Measurements from ENCODE around the gene TFCP2.
"Not testable (repeated sequence)": the region's sequence is repeated elsewhere in the genome, so short reads cannot be mapped to it uniquely, and the experiment has no call there.

TFCP2 gene

GRCh38 chr12:51172515-51173431, at the start of gene TFCP2:
Gene TFCP2 (minus strand): TSS chr12:51173135. CDS start chr12:51172422, 713 bp downstream.
- peak; percentile 93 for DNase-seq (ENCODE audit: low read depth)

GRCh38 chr12:51222461-51222860, 49.5 kb upstream of the TFCP2 start:
- DNase-seq (ENCODE audit: low read depth) = no peak

- not testable (repeated sequence) for DNase-seq (ENCODE audit: low read depth)
These were observed 46.9 kb upstream of the TFCP2 start for GRCh38 chr12:51219857-51220256.

DNA sequence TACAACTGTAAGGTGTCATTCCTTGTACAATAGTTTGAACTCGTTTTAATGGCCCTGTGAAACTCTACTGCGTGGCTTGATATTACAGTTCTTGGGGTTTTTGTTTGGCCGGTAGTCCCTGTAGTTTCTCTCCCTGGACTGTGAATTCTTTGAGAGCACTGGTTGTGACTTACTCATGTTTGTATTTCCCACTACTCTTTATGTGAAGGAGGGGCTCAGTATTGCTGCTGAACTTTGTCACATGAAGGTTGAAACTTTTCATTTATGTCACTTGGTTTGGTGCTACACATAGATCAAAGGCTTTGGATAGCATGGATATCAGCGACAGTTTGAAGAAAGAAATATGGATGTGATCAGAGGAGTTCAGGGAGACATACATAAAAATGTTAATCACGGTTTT, 46.4 kb upstream of the TFCP2 start:
- DNase-seq (ENCODE audit: low read depth) = no peak

GRCh38 chr12:51218607-51219161, 45.7 kb upstream of the TFCP2 start:
- no peak for DNase-seq (ENCODE audit: low read depth)

DNA sequence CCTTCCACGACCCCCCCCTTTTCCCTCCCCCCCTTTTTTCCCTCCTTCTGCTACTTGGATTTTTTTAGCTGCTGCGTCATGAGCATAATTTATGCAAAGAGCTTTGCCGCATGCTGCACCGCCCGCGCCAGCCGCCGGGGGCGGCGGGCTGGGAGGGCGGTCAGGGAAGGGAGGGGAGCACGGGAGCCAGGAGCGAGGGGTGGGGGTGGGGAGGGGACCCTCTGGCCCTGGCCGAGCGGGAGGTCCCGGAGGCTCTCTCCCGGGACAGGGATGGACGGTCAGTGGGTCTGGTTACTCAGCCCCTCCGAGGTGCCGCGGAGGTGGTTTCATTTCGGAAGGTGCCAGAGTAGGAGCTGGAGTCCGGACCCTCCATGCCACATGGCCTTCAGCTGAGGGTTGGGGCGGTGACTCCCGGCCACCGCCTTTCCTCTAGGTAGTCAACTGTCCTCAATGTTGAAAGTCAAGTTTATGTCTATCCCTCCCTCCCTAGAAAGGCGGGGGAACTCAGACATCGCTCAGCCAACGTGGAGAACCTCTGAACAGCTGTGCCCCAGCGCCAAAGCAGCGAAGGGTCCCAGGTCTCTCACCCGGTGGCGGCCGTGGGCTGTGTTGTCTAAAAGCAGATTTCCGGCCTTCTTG, 45.2 kb upstream of the TFCP2 start, which contains the start of gene POU6F1:
Gene POU6F1, minus strand, starts transcription at position 95 of the 639 bp plus-strand sequence. CDS start 11,226 bp downstream, outside the sequence.
- DNase-seq (ENCODE audit: low read depth) = peak; percentile 67

DNA sequence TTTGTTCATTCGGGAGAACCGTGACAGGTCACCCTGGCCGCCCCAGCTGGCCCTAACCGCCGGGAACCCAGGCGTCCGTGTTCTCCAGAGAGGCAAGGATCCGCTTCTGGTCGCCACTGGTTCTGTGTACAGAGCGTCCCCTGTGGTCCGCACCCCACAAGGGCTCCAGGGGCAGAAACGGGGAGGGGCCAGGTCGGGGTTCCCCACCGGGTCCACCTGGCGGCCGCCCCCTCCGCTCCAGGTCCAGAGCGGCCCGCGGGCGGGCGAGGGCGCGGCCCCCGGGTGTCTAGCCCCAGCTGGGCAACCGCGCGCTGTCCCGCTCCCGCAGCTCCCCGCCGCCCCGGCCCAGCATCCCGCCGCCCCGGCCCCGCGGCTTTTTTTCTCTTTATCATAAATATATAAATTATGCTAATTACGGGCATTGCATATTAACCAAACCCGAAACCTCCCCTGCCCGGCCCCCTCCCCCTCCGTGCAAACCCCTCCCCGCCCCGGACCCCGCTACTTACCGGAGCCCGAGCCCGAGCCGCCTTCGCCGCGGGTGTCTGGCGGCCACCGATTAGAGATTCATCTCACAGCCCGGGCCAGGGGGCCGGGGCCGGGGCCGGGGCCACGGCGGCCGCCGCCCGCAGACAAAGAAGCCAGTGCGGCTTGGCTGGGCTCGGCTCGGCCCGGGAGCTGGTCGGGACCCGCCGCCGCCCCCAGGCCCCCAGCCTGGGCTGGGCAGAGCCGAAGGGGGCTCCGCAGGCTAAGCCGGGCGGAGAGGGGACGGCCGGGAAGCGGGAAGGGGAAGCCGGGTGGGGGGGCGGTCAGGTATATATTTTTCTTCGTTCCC, 44.4 kb upstream of the TFCP2 start:
- DNase-seq (ENCODE audit: low read depth) = peak; percentile 19

- no peak for DNase-seq (ENCODE audit: low read depth)
These were observed 43.7 kb upstream of the TFCP2 start for GRCh38 chr12:51216642-51217041.

DNA sequence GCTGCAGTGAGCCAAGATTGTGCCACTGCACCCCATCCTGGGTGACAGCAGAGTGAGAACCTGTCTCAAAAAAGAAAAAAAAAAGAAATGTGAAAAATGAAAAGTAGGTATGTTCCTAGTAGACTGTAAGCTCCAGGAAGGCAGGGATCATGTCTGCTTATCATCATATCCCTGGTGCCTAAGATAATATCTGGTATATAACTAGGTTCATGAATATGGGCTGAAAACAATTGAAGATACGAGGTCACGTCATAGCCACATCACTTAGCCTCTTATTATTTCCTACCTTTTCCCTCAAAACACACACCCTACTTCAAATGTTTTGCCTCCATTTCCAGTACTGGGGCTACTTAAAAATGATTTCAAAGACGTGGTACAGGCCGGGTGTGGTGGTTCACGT, 42.0 kb upstream of the TFCP2 start:
- no peak for DNase-seq (ENCODE audit: low read depth)

GRCh38 chr12:51210690-51211395, 37.9 kb upstream of the TFCP2 start:
- DNase-seq (ENCODE audit: low read depth) = no peak

DNA sequence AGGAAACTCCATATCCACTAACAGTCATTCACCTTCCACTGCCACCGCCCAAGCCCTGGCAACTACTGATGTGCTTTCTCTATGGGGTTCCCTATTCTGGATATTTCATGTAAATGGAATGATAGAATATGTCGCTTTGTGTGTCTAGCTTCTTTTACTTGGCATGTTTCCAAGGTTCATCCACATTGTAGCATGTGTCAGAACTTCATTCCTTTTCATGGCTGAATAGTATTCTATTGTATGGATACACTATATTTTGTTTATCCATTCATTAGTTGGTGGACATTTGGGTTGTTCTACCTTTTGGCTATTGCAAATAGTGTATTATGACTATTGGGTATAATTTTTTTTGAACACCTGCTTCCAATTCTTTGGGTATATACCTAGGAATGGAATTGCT, 36.3 kb upstream of the TFCP2 start:
- DNase-seq (ENCODE audit: low read depth) = no peak

- no peak for DNase-seq (ENCODE audit: low read depth)
These were observed 35.2 kb upstream of the TFCP2 start for GRCh38 chr12:51208016-51208660.

DNA sequence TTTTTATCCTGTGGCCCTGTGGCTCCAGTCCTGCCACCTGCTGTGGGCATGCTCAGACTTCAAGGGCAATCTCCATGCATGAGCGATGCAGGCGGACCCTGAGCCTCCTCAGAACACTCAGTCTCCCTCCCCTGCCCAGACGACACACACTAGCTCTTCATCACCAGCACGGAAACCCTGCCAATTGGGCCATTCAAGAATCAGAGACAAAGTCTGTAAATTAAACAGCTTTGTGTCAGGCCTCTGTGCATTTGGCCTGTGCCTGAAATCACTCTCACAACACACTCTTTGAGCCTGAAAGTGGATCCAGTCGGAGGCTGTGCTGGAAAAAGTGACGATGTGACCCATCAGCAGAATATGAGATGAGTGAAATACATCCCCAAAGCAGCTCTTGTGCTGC, 32.4 kb upstream of the TFCP2 start:
- DNase-seq (ENCODE audit: low read depth) = no peak

DNA sequence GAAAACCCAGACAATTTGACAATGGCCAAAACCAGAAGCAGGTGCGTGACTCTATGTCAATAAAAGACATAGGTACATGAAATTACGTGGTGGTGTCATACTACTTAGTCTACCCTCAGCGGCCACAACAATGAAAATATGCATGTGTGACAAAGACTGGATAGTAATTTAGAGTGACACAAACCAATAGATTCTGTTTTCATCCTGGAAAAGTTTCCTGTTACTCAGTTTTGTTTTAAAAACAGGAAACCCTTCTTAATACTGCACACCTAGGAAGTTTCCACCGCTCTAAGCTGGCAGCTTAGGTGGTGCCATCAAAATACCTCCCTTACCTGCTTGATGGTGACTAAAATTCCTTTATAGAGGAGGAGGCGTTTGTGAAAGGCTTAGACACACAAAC, 29.8 kb upstream of the TFCP2 start:
- no peak for DNase-seq (ENCODE audit: low read depth)

GRCh38 chr12:51200806-51201205, 27.9 kb upstream of the TFCP2 start:
- DNase-seq (ENCODE audit: low read depth) = no peak

GRCh38 chr12:51200156-51200555, 27.2 kb upstream of the TFCP2 start:
- no peak for DNase-seq (ENCODE audit: low read depth)

DNA sequence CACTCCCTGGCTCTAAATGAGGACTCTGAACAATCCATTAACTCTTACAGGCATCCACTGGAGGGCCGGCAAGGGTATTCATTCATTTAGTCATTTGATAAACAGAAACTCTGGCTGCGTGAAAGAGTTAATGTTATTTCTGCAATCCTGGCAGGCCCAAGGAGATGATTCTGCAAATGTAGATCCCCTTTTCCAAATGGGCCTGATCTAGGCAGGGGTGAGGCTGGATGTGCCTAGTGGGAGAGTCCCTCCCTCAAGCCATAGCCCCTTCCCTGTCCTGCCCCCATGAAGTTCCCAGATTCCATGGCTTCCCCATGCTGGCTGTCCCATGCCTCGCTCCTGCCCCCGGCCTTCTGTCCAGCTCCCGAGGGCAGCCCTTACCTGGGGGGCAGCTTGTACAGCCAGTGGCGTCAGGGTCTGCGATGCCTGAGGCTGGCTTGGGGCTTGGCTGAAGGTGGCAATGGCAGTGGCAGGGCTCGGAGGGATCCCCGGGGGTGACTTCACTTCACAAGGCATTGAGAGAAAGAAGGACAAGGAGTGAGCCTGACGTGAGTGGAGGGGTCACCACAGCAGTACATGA, 26.5 kb upstream of the TFCP2 start:
- DNase-seq (ENCODE audit: low read depth) = no peak

DNA sequence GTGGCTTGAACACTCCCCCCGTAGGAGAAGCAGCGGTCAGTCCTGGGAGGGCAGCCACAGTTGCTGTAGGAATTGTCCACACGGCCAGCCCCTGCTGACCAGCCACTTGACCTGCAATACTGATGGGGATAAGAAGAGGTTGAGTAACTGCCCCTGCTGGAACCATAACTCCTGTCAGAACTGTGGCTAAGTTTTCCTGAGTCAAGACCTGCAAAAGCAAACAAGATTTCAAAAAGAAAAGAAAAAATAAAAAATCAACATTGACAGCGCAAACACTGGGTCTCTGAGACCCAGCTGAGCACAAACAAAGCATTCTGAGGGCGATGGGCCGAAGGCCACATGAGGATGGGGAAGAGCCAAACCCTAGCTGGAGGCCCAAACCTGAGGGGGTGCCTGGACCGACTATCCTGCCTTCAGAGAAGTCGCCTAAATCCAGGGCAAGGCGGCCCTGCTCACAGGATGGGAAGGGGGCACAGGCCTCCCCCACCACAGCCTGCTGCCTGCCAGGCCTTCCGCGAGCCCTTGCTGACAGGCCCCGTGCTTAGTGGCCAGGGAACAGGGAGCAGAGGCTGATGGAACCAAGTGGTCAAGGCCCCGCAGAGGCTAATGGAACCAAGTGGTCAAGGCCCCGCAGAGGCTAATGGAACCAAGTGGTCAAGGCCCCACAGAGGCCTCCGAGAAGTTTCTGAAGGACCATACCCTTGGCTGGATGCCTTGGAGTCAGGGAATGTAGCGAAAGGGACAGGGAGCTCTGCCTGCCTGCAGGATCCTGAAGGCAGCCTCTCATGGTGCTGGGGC, 25.8 kb upstream of the TFCP2 start:
- no peak for DNase-seq (ENCODE audit: low read depth)

DNA sequence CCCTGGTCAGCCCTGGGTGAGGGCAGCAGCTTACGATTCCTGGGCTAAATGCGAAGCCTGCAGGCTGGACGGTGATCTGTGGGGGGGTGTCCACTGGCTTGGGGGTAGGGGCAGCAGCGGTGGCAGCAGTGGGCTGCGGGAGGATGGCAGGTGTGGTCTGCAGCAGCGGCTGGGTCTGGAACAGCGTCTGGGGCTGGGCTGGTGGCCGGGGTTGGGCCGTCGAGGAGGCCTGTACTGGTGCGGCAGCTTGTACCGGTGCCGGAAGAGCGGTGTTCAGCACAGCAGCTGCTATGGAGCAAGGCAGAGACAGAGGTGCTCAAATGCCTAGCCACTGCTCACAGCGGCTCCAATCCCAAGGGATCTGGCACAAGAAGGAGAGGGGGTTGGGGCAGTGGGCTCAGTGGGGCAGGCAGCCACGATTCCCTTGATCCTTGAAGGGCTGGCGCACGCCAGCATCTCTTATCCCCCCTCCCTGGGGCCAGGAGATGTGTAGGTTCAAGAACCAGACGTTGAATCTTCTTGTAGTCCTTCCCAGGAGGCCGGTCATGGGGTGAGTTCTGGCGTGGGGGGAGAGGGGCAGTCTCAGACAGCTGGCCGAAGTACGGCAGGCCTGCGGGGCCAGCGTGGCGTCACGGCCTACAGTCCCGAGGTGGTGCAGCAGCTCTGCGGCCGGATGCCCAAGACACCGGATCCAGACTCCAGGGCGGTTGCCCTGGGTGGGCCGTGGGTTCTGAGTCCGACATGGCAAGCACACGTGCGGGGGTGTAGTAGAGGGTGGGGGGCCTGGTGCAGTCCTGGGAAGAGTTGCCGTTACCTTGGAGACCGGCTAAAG, 25.0 kb upstream of the TFCP2 start:
- no peak for DNase-seq (ENCODE audit: low read depth)
